HG03575 (cell line): ENCODE results near the gene HIBCH.
"Not testable (repeated sequence)": the region's sequence is repeated elsewhere in the genome, so short reads cannot be mapped to it uniquely, and the experiment has no call there.

Experiments
- ATAC-seq: cut with Tn5 transposase; IDR thresholded peaks from one replicate; pipeline ENCODE4 v1.9.1; 2021; ENCODE audit not compliant: unreplicated experiment, insufficient number of reproducible peaks, low FRiP score; ENCODE audit errors: extremely low read depth

Gene HIBCH, protein sequence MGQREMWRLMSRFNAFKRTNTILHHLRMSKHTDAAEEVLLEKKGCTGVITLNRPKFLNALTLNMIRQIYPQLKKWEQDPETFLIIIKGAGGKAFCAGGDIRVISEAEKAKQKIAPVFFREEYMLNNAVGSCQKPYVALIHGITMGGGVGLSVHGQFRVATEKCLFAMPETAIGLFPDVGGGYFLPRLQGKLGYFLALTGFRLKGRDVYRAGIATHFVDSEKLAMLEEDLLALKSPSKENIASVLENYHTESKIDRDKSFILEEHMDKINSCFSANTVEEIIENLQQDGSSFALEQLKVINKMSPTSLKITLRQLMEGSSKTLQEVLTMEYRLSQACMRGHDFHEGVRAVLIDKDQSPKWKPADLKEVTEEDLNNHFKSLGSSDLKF

DNA sequence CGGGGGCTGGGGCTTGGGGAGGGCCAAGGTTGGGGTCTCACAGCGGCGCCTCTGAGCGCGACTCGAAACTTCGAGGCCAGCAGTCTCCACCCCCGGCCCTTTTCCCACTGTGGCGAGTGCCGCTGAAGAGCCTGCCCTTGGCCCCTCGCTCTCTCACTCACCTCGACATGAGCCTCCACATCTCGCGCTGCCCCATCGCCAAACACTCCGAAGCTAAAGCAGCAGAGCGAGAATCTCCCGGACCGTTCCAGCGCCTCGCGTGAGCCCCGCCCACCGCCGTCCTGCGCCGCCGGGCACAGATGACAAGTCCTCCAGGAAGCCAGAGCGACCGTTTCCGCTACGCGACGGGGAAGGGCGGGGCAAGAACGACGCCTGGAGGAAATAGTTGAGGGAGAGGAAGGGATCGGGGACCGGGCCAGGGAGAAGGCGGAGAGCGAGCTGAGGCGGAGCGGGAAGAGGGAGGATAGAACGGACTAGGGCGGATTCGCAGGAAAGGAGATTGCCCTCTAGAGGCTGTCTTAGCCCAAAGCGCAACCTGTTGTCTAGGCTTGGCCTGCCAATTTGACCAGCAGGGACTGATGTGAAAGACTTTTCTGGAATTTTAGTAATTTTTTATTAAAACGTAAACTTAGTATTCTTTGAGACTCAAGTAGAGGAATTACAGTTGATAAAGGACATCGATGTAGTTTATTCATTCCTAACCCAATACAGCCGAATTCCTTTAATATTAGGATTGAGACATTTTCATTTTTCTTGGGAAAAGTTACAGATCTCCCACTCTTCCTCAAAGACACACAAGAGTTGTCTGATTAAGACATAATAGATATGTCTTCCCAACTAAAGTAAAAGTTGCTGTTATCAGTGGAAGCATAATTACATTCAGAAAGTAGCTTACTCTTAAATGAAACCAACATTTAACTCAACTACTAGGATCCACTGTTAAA is at the start of gene HIBCH:
HIBCH (minus strand) TSS at position 272 of the 944 bp plus-strand sequence; CDS start at position 196, 76 bp downstream.
- ATAC-seq, result peak; percentile 61

DNA sequence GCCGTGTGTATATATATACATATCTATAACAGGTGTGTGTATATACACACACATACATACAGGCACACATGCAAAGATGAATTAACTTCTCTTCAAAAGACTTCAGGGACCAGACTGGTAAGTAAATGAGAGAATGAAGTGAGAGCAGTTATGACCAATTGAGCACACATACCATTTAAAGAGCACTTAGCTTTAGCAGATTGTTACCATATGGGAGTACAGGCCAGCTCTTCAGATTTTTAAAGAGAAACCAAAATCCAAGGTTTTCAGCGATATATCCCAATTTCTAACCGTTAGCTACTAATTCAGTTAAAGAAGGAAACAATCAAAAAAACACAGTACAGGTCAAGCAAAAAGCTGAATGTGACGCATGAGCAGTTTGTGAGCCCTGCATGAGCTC is 47.5 kb upstream of the HIBCH start:
- ATAC-seq, result no peak

GRCh38 chr2:190366248-190366753 is 46.7 kb upstream of the HIBCH start:
- no peak for ATAC-seq

DNA sequence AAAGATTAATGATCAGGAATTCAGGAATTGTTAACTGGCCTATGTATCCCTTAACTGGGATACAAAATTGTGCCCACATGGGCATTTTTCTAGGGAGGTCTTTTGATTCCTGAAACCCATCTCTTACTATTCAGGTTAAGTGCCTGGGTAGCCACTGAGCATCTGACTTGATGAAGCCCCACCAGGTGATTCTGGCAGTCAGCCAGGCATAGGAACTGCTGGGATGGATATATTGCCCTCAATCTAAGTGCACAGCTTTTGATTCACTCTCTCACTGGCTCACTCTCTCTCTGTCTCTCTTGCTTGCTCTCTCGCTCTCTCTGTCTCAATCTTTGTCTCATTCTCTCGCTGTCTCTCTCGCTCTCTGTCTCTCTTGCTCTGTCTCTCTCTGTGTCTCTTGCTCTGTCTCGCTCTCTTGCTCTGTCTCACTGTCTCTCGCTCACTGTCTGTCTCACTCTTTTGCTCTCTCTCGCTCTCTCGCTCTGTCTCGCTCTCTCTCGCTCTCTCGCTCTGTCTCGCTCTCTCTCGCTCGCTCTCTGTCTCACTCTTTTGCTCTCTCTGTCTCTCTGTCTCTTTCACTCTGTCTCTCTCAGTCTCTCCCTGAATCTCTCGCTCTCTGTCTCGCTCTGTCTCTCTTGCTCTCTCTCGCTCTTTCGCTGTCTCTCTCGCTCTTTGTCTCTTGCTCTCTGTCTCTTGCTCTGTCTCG is 46.0 kb upstream of the HIBCH start:
- no peak for ATAC-seq

DNA sequence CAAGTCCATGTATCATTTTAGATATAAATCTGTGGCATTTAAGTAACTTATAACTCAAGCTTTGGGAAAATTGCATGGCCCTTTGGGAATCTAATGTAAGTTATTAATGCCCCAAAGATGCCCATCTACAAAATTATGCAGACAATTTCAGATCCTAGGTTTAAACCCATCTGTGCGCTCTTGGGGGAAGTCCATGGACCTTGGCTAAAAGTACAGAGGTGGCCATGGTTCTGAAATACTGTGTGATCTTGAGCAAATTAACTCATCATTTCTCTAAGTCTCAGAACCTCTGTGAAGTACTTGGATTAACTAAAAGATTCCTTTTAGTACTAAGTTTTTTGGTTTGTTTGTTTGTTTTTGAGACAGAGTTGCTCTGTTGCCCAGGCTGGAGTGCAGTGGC is 43.3 kb upstream of the HIBCH start:
- no peak for ATAC-seq

GRCh38 chr2:190361572-190361971 is 41.9 kb upstream of the HIBCH start:
- ATAC-seq, result no peak

DNA sequence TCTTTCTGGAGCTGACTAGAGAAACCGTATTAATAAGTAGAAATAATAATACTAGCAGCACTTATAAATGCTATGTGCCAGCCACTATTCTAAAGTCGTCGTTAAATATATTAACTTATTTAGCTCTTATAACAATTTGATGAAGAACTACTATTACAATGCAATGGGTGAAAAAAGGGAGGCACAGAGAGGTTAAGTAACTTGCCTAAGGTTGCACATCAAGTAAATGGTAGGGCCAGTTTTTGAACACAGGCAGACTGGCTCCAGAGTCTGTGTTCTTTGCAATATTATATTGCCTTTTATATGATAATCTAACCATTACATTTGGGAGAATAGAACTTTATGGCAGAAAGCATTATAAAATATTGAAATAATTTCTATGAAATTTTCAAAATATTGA is 41.3 kb upstream of the HIBCH start:
- no peak for ATAC-seq

DNA sequence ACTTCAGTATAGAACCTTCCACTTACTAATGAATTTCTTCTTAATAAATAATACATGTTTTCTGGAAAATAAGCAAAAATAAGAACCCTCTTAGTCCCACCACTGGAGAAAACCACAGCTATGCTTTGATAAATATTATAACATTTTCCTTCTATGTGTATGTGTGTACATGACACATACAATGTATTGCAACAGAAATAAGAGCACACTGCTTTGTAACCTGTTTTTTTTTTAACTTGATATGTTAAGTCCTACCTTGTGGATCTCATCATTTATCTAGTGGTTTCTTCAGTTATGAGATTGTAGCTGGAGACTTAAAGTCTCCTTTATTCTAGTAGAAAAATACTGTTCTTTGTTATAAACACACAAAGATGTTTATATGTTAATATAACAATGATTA is 40.9 kb upstream of the HIBCH start:
- ATAC-seq, result no peak

DNA sequence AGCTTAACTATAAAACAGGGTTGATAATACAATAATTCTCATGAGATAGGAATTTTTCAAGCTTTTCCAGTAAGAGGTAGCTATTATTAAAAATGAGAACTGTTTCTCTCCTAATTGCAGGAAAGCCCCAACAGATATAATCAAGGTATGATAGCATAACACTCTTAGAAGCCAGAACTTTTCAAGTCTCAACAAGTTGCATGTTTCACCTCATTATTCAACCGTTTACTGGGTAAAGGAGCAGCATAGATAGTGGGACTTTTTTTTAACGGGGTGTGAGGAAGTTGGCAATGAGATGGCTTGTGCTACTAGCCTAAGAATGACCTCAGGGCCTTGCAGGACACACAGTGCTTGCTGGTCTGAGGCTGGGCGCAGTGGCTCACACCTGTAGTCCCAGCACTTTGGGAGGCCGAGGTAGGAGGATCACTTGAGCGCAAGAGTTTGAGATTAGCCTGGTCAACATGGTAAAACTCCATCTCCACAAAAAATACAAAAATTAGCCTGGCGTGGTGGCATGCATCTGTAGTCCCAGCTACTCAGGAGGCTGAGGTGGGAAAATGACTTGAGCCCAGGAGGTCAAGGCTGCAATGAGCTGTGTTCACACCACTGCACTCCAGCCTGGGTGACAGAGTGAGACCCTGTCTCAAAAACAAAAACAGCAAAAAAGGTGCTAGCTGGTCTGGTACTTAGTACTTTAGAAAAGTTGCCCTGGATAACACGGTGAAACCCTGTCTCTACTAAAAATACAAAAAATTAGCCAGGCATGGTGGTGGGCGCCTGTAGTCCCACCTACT is 39.2 kb upstream of the HIBCH start:
- ATAC-seq, result not testable (repeated sequence)

- ATAC-seq, result no peak
These were observed 38.0 kb upstream of the HIBCH start for GRCh38 chr2:190357600-190357999.

DNA sequence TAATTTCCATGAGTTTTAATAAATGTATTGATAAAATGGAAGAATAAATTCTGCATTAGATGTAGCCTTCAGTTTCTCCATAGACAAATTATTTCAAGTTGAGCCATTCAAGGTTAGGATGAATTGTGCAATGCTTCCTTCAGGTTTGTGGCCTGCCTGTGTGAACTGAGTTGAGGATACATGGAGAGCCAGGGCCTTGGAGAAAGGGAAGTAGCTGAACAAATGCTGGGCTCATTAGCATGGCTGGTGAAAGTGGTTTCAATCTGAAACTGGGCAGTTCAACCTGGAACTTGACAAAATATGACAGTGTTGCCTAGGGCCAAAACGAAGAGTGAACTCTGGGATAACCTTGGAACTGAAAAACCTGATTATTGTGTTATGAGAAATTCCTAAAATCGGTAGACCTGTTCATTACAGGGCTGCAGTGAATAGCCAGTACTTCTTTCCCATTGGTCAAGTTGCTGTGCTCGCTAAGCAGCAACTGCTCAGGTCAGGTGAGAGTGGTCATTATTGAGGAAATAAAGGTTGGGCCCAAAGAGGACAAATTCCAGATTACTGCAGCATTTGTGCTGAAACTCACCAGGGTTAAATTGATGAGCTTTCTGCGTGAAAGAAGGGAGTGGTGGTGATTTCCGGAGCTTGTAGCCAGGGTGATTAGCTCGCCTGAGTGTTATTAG is 36.5 kb upstream of the HIBCH start:
- no peak for ATAC-seq

- no peak for ATAC-seq
These were observed 34.5 kb upstream of the HIBCH start for GRCh38 chr2:190354003-190354690.

- no peak for ATAC-seq
These were observed 33.9 kb upstream of the HIBCH start for GRCh38 chr2:190353537-190353899.

DNA sequence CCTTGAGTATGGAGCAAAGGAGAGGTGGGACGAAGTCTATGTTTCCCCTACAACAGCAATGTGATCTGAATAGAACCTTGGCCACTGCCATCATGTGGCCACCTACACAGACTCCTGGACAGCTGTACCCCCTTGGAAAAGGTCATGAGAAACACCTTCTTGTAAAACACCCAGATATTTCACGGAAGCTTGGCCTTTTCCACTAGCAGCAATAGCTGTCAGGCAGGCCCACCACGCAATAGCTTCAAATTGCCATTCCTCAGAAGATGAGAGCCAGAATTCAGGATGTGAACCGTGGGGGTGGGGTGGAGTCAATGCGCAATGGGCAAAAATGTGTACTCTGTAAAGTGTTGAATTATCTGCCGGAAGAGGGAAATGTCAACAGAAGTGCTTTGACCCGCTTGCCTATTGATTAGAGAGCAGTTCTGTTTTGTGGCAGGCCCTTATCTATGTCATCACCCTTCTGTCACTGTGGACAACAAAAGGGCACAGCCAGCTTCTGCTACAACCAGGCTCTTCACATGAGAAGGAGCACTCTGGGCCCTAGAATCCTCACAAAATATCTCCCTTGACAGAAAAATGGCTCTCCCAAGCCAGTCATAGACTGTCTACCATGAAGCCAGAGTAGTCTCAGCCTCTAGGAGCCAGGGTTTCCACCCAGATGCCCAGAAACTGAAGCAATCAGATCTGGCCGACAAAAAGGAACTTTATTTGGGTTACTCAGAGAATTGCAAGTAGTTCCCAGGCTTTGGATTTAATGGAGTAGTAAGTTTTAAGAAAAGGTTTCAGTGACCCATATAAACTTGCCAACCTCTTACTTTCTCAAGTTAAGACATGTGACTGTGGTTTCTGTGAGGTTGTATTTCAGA is 33.3 kb upstream of the HIBCH start:
- no peak for ATAC-seq

GRCh38 chr2:190351955-190352354 is 32.3 kb upstream of the HIBCH start:
- no peak for ATAC-seq

GRCh38 chr2:190350371-190350770 is 30.7 kb upstream of the HIBCH start:
- no peak for ATAC-seq
